ENCODE results near the gene LRRC66.

DNA sequence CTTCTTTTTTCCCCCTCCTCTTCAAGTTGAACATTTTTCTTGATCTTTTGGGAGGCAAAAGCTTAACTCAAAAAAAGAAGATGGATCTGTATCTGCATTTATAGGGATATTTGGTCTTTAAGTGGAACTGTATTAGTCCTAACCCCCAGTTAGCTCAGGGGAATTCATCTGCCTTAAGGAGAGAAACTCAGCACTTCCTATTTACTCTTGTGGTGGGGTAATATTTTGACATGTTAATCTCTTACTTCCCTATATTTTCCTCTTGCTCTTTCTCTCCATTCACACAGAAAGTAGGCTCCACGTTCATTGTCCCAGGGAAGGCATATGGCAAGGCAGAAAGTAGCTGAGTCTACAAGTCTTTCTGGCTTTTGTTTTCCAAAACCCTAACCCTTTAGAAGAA lies 5.3 kb downstream of the LRRC66 start:
- TF ChIP-seq POLR2A (IDR thresholded peaks at IDR 0.05), result no peak
- TF ChIP-seq, protein P1, sequence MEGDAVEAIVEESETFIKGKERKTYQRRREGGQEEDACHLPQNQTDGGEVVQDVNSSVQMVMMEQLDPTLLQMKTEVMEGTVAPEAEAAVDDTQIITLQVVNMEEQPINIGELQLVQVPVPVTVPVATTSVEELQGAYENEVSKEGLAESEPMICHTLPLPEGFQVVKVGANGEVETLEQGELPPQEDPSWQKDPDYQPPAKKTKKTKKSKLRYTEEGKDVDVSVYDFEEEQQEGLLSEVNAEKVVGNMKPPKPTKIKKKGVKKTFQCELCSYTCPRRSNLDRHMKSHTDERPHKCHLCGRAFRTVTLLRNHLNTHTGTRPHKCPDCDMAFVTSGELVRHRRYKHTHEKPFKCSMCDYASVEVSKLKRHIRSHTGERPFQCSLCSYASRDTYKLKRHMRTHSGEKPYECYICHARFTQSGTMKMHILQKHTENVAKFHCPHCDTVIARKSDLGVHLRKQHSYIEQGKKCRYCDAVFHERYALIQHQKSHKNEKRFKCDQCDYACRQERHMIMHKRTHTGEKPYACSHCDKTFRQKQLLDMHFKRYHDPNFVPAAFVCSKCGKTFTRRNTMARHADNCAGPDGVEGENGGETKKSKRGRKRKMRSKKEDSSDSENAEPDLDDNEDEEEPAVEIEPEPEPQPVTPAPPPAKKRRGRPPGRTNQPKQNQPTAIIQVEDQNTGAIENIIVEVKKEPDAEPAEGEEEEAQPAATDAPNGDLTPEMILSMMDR (IDR thresholded peaks at IDR 0.05), result no peak

Data from body of pancreas (tissue), 4 donors.